Muscle of back (tissue), 11 donors: Measurements from ENCODE around the gene NXPH1. TPM values are rescaled to one million over a fixed set of nuclear protein-coding genes. Genes with fewer than 3 reads are reported as not detected.

Source experiments
- DNase-seq, 3 donors: peaks; one replicate each; pipeline versions ENCODE4 v3.0.0 to v3.0.0-alpha.2; 2013
- polyA plus RNA-seq, 10 donors: library from polyadenylated mRNA; unstranded; fragments of 120-200 nt; gene quantifications; one replicate each; pipeline ENCODE4 v1.2.1, GENCODE V29; 2013; ENCODE audit not compliant: insufficient read length in 10 of 10

Gene NXPH1
- polyA plus RNA-seq, 10 donors: 0.10 TPM; not detected in 9

GRCh38 chr7:8590225-8590624 lies 156.8 kb downstream of the NXPH1 start:
- DNase-seq: no peak

GRCh38 chr7:8590791-8591190 lies 157.4 kb downstream of the NXPH1 start:
- no peak for DNase-seq

GRCh38 chr7:8591289-8591688 lies 157.9 kb downstream of the NXPH1 start:
- DNase-seq: no peak

GRCh38 chr7:8592167-8592566 lies 158.8 kb downstream of the NXPH1 start:
- DNase-seq: peak in 2 of 3 donors; percentile 3 to 19

- DNase-seq: peak in 1 of 3 donors; percentile 4
These were observed 160.7 kb downstream of the NXPH1 start for GRCh38 chr7:8594115-8594514.

- DNase-seq: no peak
These were observed 164.2 kb downstream of the NXPH1 start for GRCh38 chr7:8597565-8597964.

- DNase-seq: no peak
These were observed 167.7 kb downstream of the NXPH1 start for GRCh38 chr7:8601121-8601520.

- DNase-seq: no peak
These were observed 171.8 kb downstream of the NXPH1 start for GRCh38 chr7:8605221-8605620.

GRCh38 chr7:8612584-8612983 lies 179.2 kb downstream of the NXPH1 start:
- DNase-seq: no peak

- no peak for DNase-seq
These were observed 179.8 kb downstream of the NXPH1 start for GRCh38 chr7:8613191-8613590.

GRCh38 chr7:8615019-8615418 lies 181.6 kb downstream of the NXPH1 start:
- DNase-seq: no peak

- DNase-seq: no peak
These were observed 185.1 kb downstream of the NXPH1 start for GRCh38 chr7:8618441-8619070.

- DNase-seq: no peak
These were observed 186.8 kb downstream of the NXPH1 start for GRCh38 chr7:8620169-8620568.

- DNase-seq: no peak
These were observed 192.2 kb downstream of the NXPH1 start for GRCh38 chr7:8625612-8626011.

- no peak for DNase-seq
These were observed 193.9 kb downstream of the NXPH1 start for GRCh38 chr7:8627325-8627724.

- no peak for DNase-seq
These were observed 195.2 kb downstream of the NXPH1 start for GRCh38 chr7:8628656-8629055.

GRCh38 chr7:8629504-8629903 lies 196.1 kb downstream of the NXPH1 start:
- DNase-seq: peak in 1 of 3 donors; percentile 7

- no peak for DNase-seq
These were observed 203.9 kb downstream of the NXPH1 start for GRCh38 chr7:8637322-8637721.

GRCh38 chr7:8638076-8638475 lies 204.7 kb downstream of the NXPH1 start:
- DNase-seq: peak; percentile 0 to 10 (median 4)

GRCh38 chr7:8639668-8640067 lies 206.3 kb downstream of the NXPH1 start:
- no peak for DNase-seq

- no peak for DNase-seq
These were observed 207.3 kb downstream of the NXPH1 start for GRCh38 chr7:8640671-8641070.

- DNase-seq: no peak
These were observed 235.5 kb downstream of the NXPH1 start for GRCh38 chr7:8668627-8669500.

- DNase-seq: no peak
These were observed 236.1 kb downstream of the NXPH1 start for GRCh38 chr7:8669501-8669851.
